Thymus (tissue), 11 donors: ENCODE measurements around the gene CNBD2. TPM values are rescaled to one million over a fixed set of nuclear protein-coding genes. Genes with fewer than 3 reads are reported as not detected.
"Not testable (repeated sequence)": the region's sequence is repeated elsewhere in the genome, so short reads cannot be mapped to it uniquely, and the experiment has no call there.

Experiments used
- DNase-seq, 9 donors: peaks; one replicate each; pipeline ENCODE4 v3.0.0-alpha.2; 2013; ENCODE audit warnings: low spot score in 9 of 9, low read depth in 6 of 9, missing footprints in 1 of 9
- H3K27ac ChIP-seq, 2 donors: one replicate each; pipeline ENCODE4 v1.5.1; 2013; ENCODE audit warnings: control low read depth in 1 of 2, low read depth in 1 of 2, low read length in 1 of 2, mild to moderate bottlenecking in 1 of 2, moderate library complexity in 1 of 2
- H3K27me3 ChIP-seq, 2 donors: one replicate each; pipeline ENCODE4 v1.5.1; 2013; ENCODE audit warnings: low read length in 1 of 2; ENCODE audit not compliant: control insufficient read depth in 2 of 2, insufficient read depth in 1 of 2
- H3K36me3 ChIP-seq, 2 donors: one replicate each; pipeline ENCODE4 v1.5.1; 2013; ENCODE audit warnings: low read length in 1 of 2, mild to moderate bottlenecking in 1 of 2, moderate library complexity in 1 of 2; ENCODE audit not compliant: control insufficient read depth in 2 of 2, insufficient read depth in 2 of 2
- H3K4me1 ChIP-seq, 2 donors: one replicate each; pipeline ENCODE4 v1.5.1; 2013; ENCODE audit warnings: low read length in 2 of 2; ENCODE audit not compliant: control insufficient read depth in 2 of 2, insufficient read depth in 2 of 2
- H3K4me3 ChIP-seq, 2 donors: one replicate each; pipeline ENCODE4 v1.5.1; 2013; ENCODE audit warnings: low read length in 2 of 2, control low read depth in 1 of 2, mild to moderate bottlenecking in 1 of 2
- H3K9me3 ChIP-seq, 2 donors: one replicate each; pipeline ENCODE4 v1.5.1; 2013; ENCODE audit warnings: low read length in 1 of 2, mild to moderate bottlenecking in 1 of 2; ENCODE audit not compliant: control insufficient read depth in 2 of 2, insufficient read depth in 1 of 2
- WGBS: extraction: QIAGEN DNeasy Blood & Tissue Kit; methylation state at CpG from one replicate; pipeline ENCODE4 v1.1.7; 2013; 5-methylcytosine and 5-hydroxymethylcytosine counted together
- polyA plus RNA-seq: library from polyadenylated mRNA; stranded (reverse); fragments of 200-250 nt; gene quantifications from one replicate; pipeline ENCODE4 v1.2.3, GENCODE V29; 2013
- total RNA-seq: library from RNA; stranded (reverse); fragments of 120-200 nt; gene quantifications from one replicate; pipeline ENCODE4 v1.2.4, GENCODE V29; 2013
- donor health status: healthy.

Gene CNBD2
- total and polyA plus RNA-seq, 2 donors: 8.3 to 28.6 TPM

DNA sequence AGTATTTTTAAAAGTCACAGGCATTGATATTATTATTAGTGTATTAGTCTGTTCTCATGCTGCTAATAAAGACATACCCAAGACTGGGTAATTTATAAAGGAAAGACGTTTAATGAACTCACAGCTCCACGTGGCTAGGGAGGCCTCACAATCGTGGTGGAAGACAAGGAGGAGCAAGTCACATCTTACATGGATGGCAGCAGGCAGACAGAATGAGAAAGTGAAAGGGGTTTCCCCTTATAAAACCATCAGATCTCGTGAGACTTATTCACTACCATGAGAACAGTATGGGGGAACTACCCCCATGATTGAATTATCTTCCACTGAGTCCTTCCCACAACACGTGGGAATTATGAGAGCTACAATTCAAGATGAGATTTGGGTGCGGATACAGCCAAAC is 9.1 kb upstream of the CNBD2 start:
- H3K4me3 ChIP-seq, H3K4me1 ChIP-seq, H3K9me3 ChIP-seq, H3K27ac ChIP-seq, H3K36me3 ChIP-seq, H3K27me3 ChIP-seq, DNase-seq: not testable (repeated sequence)
- WGBS: 92% methylated on average over 6 of the region's 6 CpGs

GRCh38 chr20:35963878-35964277 is 4.5 kb upstream of the CNBD2 start:
- 97% methylated on average over 4 of the region's 4 CpGs for WGBS
- Histone ChIP-seq H3K27ac (no peak overlapping the region), H3K4me3 (no peak overlapping the region), H3K4me1 (peaks cover 0 to 5% of the 10 kb centered on the region in 2 donors), H3K27me3 (no peaks in the 10 kb centered on the region), H3K36me3 (no peaks in the 10 kb centered on the region), H3K9me3 (no peaks in the 10 kb centered on the region)
- DNase-seq: no peak

DNA sequence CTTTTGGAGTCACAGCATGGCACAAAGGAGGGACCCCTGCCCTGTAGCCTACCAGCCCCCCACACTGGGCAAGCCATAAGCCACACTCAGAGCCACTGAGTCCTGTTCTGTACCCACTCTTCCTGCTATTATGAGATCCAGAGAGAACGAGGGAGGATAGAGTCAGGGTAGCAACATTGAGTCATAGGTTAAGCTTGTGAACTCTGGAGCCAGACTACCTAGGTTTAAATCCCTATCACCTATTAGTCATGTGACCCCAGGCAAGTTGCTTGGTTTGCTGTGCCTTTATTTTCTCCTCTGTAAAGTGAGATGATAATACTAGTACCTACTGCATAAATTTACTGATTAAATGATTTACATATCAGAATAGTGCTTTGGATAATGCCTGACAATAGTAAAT is 540 bp downstream of the CNBD2 start:
- DNase-seq: no peak

DNA sequence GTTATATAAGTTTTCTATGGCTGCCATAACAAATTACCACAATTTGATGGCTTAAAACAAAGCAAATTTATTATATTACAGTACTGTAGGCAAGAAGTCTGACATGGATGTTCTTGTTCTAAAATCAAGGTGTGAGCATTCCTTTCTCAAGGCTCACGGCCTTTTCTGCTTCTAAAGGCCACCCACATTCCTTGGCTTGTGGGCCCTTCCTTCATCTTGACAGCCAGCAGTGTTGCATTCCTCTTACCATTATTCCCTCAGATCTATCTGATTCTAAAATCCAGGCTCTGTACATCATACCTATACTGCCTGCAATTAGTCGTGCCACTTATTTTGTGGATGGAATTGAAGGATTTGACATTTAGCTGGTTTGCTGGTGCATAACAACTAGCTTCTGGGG is 3.6 kb downstream of the CNBD2 start:
- DNase-seq: no peak
- Histone ChIP-seq H3K9me3 (no peaks in the 10 kb centered on the region), H3K27me3 (no peaks in the 10 kb centered on the region), H3K27ac (no peak overlapping the region), H3K4me1 (peaks cover 0 to under 1% of the 10 kb centered on the region in 2 donors), H3K36me3 (no peaks in the 10 kb centered on the region), H3K4me3 (no peak overlapping the region)
- WGBS: 96% methylated on average over 2 of the region's 2 CpGs

More for the DNA sequence above, 540 bp downstream of the CNBD2 start:
- no peak overlapping the region for H3K27ac ChIP-seq
- no peaks in the 10 kb centered on the region for H3K36me3 ChIP-seq
- WGBS: 84% methylated on average over 1 of the region's 1 CpG
- H3K9me3 ChIP-seq: no peaks in the 10 kb centered on the region
- no peaks in the 10 kb centered on the region for H3K27me3 ChIP-seq
- peaks cover 0 to 5% of the 10 kb centered on the region in 2 donors for H3K4me1 ChIP-seq
- no peak overlapping the region for H3K4me3 ChIP-seq

- no peak for DNase-seq
- H3K36me3 ChIP-seq: no peaks in the 10 kb centered on the region
- no peak overlapping the region for H3K27ac ChIP-seq
- H3K4me1 ChIP-seq: no peaks in the 10 kb centered on the region
- no peaks in the 10 kb centered on the region for H3K27me3 ChIP-seq
- 98% methylated on average over 4 of the region's 4 CpGs for WGBS
- H3K9me3 ChIP-seq: no peaks in the 10 kb centered on the region
- H3K4me3 ChIP-seq: no peak overlapping the region
Measured at GRCh38 chr20:35972462-35972861, 4.1 kb downstream of the CNBD2 start.

DNA sequence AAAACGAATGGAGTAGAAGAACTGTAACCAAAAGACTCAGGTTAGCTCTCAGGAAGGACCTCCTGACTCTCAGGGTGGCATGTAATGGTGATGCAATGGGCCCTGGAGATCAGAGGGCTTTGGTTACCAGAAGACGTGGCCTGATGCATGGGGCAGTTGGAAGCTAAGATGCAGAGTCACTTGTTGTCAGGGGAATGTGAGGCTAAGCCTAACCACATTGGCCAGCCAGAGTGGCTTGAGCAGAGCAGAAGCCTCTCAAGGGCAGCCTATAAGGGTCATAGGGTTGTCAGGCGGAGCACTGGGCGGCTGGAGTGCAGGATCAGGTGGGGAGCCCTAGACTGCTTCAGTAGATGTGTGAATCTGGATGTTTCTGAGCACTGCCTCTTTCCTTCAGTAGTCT is 5.9 kb downstream of the CNBD2 start:
- Histone ChIP-seq H3K9me3 (no peaks in the 10 kb centered on the region), H3K4me1 (no peaks in the 10 kb centered on the region), H3K36me3 (no peaks in the 10 kb centered on the region), H3K4me3 (no peak overlapping the region), H3K27me3 (no peaks in the 10 kb centered on the region), H3K27ac (no peak overlapping the region)
- no peak for DNase-seq
- WGBS: 90% methylated on average over 4 of the region's 4 CpGs

DNA sequence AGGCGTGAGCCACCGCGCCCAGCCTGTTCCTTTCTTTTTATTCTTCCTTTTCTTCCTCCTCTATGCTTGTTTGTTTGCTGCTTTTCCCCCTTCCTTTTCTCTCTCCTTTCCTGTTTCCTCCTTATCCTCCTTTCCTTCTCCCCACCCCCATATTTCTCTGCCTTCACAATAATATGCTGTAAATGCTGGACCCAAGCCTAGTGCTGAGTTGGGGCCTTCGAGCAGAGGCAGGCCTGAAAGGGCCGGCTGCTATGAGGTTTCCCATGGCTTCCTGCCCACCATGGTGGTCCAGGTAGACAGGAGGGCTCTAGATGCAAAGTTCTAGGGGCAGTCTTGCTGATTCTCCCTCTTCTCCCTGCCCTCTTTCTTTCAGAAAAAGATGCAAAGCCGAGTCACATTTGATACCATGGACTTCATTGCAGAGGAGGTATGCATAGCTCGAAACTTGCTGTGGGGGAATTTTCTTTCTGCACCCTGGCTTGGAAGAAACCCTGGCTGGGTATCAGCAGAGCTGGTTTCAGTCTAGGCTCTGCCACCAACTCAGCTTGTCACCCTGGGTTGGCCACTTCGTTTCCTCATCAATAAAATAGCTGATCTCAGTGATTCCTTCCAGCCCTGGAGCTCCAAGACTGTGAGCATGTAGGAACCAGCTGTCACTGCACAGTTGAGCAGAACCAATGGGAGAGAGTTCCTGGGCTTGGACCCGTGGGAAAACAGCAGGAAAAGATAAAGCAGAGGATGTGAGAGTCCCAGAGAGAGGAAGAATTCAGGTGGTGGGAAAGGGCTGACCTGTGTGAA is 7.4 kb downstream of the CNBD2 start:
- H3K4me3 ChIP-seq: no peak overlapping the region
- H3K27ac ChIP-seq: no peak overlapping the region
- no peaks in the 10 kb centered on the region for H3K4me1 ChIP-seq
- WGBS: 87% methylated on average over 9 of the region's 9 CpGs
- no peak for DNase-seq
- H3K27me3 ChIP-seq: peaks cover 0 to 3% of the 10 kb centered on the region in 2 donors
- H3K36me3 ChIP-seq: no peaks in the 10 kb centered on the region
- H3K9me3 ChIP-seq: no peaks in the 10 kb centered on the region

DNA sequence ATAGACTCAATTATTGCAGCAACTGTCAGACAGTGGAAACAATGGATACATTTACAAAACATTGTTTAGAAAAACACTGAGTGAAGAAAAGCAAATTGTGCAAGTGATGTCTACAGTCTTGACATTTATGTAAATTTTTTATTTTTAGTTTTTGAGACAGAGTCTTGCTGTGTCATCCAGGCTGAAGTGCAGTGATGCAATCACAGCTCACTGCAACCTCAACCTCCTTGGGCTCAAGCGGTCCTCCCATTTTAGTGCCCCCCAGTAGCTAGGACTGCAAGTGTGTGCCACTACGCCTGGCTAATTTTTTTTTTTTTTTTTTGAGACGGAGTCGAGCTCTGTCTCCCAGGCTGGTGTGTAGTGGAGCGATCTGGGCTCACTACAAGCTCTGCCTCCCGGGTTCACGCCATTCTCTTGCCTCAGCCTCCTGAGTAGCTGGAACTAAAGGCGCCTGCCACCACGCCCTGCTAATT is 9.7 kb downstream of the CNBD2 start:
- Histone ChIP-seq H3K4me1 (no peaks in the 10 kb centered on the region), H3K27ac (no peak overlapping the region), H3K36me3 (no peaks in the 10 kb centered on the region), H3K4me3 (no peak overlapping the region), H3K9me3 (no peaks in the 10 kb centered on the region), H3K27me3 (peaks cover 0 to 3% of the 10 kb centered on the region in 2 donors)
- DNase-seq: no peak
- WGBS: 91% methylated on average over 9 of the region's 9 CpGs

DNA sequence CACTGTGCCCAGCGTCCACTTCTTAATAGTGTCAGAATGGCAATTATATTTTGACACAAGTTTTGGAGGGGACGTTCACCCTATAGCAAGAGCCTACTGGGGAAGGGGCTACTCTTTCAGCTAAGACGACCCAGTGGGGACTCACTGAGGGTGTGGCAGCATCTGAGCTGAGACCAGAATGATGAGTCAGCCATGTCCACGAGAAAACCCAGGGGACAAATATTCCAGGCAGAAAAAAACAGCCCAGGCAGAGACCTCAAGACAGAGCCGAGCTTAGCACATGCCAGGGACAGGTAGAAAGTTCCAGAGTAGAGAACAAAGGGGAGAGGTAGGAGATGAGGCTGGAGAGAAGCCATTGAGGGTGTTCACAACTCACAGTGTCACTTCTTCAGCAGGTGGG is 11.2 kb downstream of the CNBD2 start:
- Histone ChIP-seq H3K36me3 (no peaks in the 10 kb centered on the region), H3K27ac (no peak overlapping the region), H3K27me3 (peaks cover 0 to 3% of the 10 kb centered on the region in 2 donors), H3K9me3 (no peaks in the 10 kb centered on the region), H3K4me1 (no peaks in the 10 kb centered on the region), H3K4me3 (no peak overlapping the region)
- 89% methylated on average over 5 of the region's 5 CpGs for WGBS
- DNase-seq: no peak
